Ovary (tissue), 3 donors: ENCODE data around the gene PRKACG.

ENCODE experiments used
- EP300 ChIP-seq: sonication (generic); formaldehyde crosslinking; IDR thresholded peaks from one replicate; pipeline ENCODE4 v1.6.1; 2017; ENCODE audit warnings: antibody characterized with exemption
- POLR2A ChIP-seq: fragments of 450-650 bp; IDR thresholded peaks from one replicate; pipeline ENCODE4 v1.6.1; 2017; ENCODE audit warnings: antibody characterized with exemption, mild to moderate bottlenecking, moderate library complexity
- TF ChIP-seq, protein P1 (sequence below), 3 donors: fragments of 450-650 bp in 2 of 3; fragments of 200-600 bp in 1 of 3; IDR thresholded peaks; one replicate each; pipeline versions ENCODE4 v1.5.1 to v1.8.0; 2016 to 2022; ENCODE audit warnings: antibody characterized with exemption in 3 of 3, mild to moderate bottlenecking in 1 of 3
- donor health status: DM: no; HTN: no; CAD: no.

DNA sequence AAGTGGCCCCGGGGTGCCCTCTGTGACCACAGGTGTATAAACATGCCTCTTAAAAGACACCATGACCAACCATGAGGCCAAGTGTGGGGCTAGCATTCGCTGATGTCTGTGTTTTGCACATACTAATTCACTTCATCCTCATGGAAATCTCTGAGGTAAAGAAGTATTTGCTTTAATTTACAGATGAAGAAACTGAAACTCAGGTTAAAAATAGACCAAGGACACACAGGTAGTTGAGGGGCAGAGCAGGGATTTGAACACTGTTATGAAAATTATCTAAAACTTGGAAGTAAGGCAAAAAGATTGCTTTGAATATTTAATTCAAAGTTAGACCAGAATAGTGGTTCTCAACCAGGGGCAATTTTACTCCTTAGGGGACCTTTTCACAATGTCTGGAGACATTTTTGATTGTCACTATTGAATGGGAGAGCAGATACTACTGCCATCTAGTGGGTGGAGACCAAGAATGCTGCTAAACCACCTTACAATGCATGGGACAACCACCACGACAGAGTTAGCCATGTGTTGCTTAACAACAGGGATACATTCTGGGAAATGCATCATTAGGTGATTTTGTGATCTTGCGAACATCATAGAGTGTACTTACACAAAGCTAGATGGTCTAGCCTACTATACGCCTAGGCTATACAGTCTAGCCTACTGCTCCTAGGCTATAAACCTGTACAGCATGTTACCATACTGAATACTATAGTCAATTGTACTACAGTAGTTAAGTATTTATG, 13.6 kb upstream of the PRKACG start:
- TF ChIP-seq POLR2A (no peak), EP300 (no peak)
- TF ChIP-seq, protein P1, sequence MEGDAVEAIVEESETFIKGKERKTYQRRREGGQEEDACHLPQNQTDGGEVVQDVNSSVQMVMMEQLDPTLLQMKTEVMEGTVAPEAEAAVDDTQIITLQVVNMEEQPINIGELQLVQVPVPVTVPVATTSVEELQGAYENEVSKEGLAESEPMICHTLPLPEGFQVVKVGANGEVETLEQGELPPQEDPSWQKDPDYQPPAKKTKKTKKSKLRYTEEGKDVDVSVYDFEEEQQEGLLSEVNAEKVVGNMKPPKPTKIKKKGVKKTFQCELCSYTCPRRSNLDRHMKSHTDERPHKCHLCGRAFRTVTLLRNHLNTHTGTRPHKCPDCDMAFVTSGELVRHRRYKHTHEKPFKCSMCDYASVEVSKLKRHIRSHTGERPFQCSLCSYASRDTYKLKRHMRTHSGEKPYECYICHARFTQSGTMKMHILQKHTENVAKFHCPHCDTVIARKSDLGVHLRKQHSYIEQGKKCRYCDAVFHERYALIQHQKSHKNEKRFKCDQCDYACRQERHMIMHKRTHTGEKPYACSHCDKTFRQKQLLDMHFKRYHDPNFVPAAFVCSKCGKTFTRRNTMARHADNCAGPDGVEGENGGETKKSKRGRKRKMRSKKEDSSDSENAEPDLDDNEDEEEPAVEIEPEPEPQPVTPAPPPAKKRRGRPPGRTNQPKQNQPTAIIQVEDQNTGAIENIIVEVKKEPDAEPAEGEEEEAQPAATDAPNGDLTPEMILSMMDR (IDR thresholded peaks at IDR 0.05) = peak; percentile 25 to 30 (median 29)
